Measurements from ENCODE around the gene FAM43A. TPM values are rescaled to one million over a fixed set of nuclear protein-coding genes. Genes with fewer than 3 reads are reported as not detected.

Gene FAM43A
- total and polyA plus RNA-seq, 10 of the 15 experiments (the other 5 are each of a cell fraction or from before 2014, with no cell fraction given): 0.27 to 5.0 (median 1.1) TPM

GRCh38 chr3:194683380-194683779 is 2.3 kb upstream of the FAM43A start:
- Histone ChIP-seq H3K27ac (ENCODE audit: control insufficient read depth, insufficient read depth) (no peak overlapping the region), H3K4me3 (no peak overlapping the region), H3K4me2 (ENCODE audit: control insufficient read depth, insufficient read depth) (no peak overlapping the region), H2AFZ (ENCODE audit: control insufficient read depth, low read depth, low read length) (no peak overlapping the region), H3K27me3 (replicated peaks in 1 of 2; ENCODE audit: control insufficient read depth in 2 of 2, insufficient read depth in 2 of 2, low read length in 1 of 2) (peaks cover 0 to 5% of the 10 kb centered on the region in 2 experiments; a peak in 2 of 4 replicates), H3K79me2 (ENCODE audit: control insufficient read depth, insufficient read depth, low read length) (no peaks in the 10 kb centered on the region; the same call in 1 of the 2 replicates), H3K9me3 (replicated peaks; ENCODE audit: control insufficient read depth, insufficient read depth, low read length) (no peaks in the 10 kb centered on the region), H3K4me1 (ENCODE audit: control insufficient read depth, insufficient read depth, low read length) (peaks cover 41% of the 10 kb centered on the region), H3K9ac (ENCODE audit: control insufficient read depth, insufficient read depth, low read length) (no peak overlapping the region), H3K36me3 (ENCODE audit: control insufficient read depth in 2 of 2, insufficient read depth in 2 of 2, low read length in 1 of 2) (no peaks in the 10 kb centered on the region), H4K20me1 (ENCODE audit: control insufficient read depth, insufficient read depth) (no peaks in the 10 kb centered on the region)
- 97% methylated on average over 2 of the region's 2 CpGs for WGBS (ENCODE audit: insufficient coverage, insufficient replicate concordance, low lambda C conversion rate, missing lambda C conversion rate)
- CTCF ChIA-PET: interaction anchor here (0.6 to 4.1 kb wide), 30 partner anchors 8 to 839 kb away, joined by 3 to 96 read pairs (median 6); partner anchors contain the start of genes LSG1 and XXYLT1
- intact Hi-C loops (cut with micrococcal nuclease; ENCODE audit: unreplicated experiment) (loop anchor here (5.0 kb wide), 1 partner anchor 839 kb away; no protein-coding TSS in a partner anchor), in situ Hi-C loops (cut with MboI) (loop anchor here (10.0 kb wide), 1 partner anchor 441 kb away; no protein-coding TSS in a partner anchor)
- FAIRE-seq: no peak
- no peak for DNase-seq (ENCODE audit: low read depth, low spot score)
- ATAC-seq: no peak
- no TSS peak for BruUV-seq (replicated peaks)
- RAD21 ChIA-PET (ENCODE audit: unreplicated experiment): interaction anchor here (1.2 to 2.8 kb wide), 14 partner anchors 8 to 599 kb away, joined by 3 to 69 read pairs (median 10); partner anchors contain the start of genes LSG1 and XXYLT1
- SMC1A ChIA-PET (ENCODE audit: uncharacterized antibody, unreplicated experiment): interaction anchor here (0.6 to 3.5 kb wide), 18 partner anchors 8 to 586 kb away, joined by 3 to 41 read pairs (median 8); partner anchors contain the start of genes LSG1 and XXYLT1
- POLR2A ChIA-PET: no interaction called here
- TF ChIP-seq ZNF687 (IDR thresholded peaks at IDR 0.05) (no peak), E4F1 (IDR thresholded peaks at IDR 0.05; ENCODE audit: borderline replicate concordance, partially characterized antibody) (no peak), NR2C1 (IDR thresholded peaks at IDR 0.05) (no peak), ZZZ3 (IDR thresholded peaks at IDR 0.05; ENCODE audit: control insufficient read depth, insufficient read length, low read depth) (no peak), CBX3 (IDR thresholded peaks at IDR 0.05; ENCODE audit: borderline replicate concordance, low read depth) (no peak), ZNF207 (IDR thresholded peaks at IDR 0.05; ENCODE audit: borderline replicate concordance) (no peak), NFXL1 (IDR thresholded peaks at IDR 0.05; ENCODE audit: borderline replicate concordance) (no peak), CHD2 (IDR thresholded peaks at IDR 0.05; ENCODE audit: borderline replicate concordance, low read depth, low read length) (no peak), YY1 (IDR thresholded peaks at IDR 0.05; ENCODE audit: low read depth, low read length) (no peak), IRF3 (IDR thresholded peaks at IDR 0.05) (no peak), ZNF592 (IDR thresholded peaks at IDR 0.05) (no peak), SMAD1 (IDR thresholded peaks at IDR 0.05; ENCODE audit: low read depth, partially characterized antibody) (no peak)

All from GM12878 (cell line).